ENCODE measurements around the gene GSTP1. TPM values are rescaled to one million over a fixed set of nuclear protein-coding genes. Genes with fewer than 3 reads are reported as not detected.
A peak's percentile ranks its signal among the peaks of the same experiment; 100 is the strongest.
"Not testable (repeated sequence)": the region's sequence is repeated elsewhere in the genome, so short reads cannot be mapped to it uniquely, and the experiment has no call there.

GSTP1 gene
- total and polyA plus RNA-seq, 9 of the 15 experiments (the other 6 are each of a cell fraction or from before 2014, with no cell fraction given), result 592 to 2,150 (median 1,204) TPM

DNA sequence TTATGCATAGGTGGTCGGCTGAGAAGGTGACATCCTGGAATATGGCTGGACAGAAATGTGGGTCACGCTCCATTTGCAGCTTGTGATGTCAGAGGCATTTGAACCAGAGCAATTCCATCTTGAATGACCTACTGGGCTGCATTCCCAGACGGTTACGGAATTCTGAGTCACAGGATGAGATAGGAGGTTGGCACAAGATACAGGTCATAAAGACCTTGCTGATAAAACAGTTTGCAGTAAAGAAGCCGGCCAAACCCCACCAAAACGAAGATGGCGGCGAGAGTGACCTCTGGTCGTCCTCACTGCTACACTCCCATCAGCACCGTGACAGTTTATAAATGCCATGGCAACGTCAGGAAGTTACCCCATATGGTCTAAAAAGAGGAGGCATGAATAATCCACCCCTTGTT lies 19.9 kb upstream of the GSTP1 start:
- POLR2A ChIA-PET, result interaction anchor here (0.6 to 1.2 kb wide), 6 partner anchors 13 to 146 kb away, joined by 3 to 5 read pairs (median 4); no protein-coding TSS in a partner anchor
- TF ChIP-seq IFI16 (CRISPR knock-in tag; IDR thresholded peaks at IDR 0.05) (peak; percentile 83), MECOM (CRISPR knock-in tag; IDR thresholded peaks at IDR 0.05) (peak; percentile 95), NR2C1 (IDR thresholded peaks at IDR 0.05) (0 out of 2 replicates have a peak, but pooled peaks have one; percentile 21), NR2C1 (tag; IDR thresholded peaks at IDR 0.05) (peak; percentile 95), ZNF311 (CRISPR knock-in tag; IDR thresholded peaks at IDR 0.05) (peak; percentile 93), ETV1 (tag; conservative IDR thresholded peaks at IDR 0.05; ENCODE audit: low read depth) (peak; percentile 79), LEF1 (IDR thresholded peaks at IDR 0.05) (0 out of 2 replicates have a peak, but pooled peaks have one; percentile 8), ZNF134 (CRISPR knock-in tag; conservative IDR thresholded peaks at IDR 0.05) (peak; percentile 63), MYC (CRISPR knock-in tag; IDR thresholded peaks at IDR 0.05; ENCODE audit: borderline replicate concordance, low read depth) (peak; percentile 87; the same call in 1 of the 2 replicates)
- TF ChIP-seq, protein P1, sequence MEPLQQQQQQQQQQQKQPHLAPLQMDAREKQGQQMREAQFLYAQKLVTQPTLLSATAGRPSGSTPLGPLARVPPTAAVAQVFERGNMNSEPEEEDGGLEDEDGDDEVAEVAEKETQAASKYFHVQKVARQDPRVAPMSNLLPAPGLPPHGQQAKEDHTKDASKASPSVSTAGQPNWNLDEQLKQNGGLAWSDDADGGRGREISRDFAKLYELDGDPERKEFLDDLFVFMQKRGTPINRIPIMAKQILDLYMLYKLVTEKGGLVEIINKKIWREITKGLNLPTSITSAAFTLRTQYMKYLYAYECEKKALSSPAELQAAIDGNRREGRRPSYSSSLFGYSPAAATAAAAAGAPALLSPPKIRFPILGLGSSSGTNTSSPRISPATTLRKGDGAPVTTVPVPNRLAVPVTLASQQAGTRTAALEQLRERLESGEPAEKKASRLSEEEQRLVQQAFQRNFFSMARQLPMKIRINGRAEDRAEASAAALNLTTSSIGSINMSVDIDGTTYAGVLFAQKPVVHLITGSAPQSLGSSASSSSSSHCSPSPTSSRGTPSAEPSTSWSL (CRISPR knock-in tag; IDR thresholded peaks at IDR 0.05; ENCODE audit: borderline replicate concordance), result peak; percentile 86
- TF ChIP-seq, protein P2, sequence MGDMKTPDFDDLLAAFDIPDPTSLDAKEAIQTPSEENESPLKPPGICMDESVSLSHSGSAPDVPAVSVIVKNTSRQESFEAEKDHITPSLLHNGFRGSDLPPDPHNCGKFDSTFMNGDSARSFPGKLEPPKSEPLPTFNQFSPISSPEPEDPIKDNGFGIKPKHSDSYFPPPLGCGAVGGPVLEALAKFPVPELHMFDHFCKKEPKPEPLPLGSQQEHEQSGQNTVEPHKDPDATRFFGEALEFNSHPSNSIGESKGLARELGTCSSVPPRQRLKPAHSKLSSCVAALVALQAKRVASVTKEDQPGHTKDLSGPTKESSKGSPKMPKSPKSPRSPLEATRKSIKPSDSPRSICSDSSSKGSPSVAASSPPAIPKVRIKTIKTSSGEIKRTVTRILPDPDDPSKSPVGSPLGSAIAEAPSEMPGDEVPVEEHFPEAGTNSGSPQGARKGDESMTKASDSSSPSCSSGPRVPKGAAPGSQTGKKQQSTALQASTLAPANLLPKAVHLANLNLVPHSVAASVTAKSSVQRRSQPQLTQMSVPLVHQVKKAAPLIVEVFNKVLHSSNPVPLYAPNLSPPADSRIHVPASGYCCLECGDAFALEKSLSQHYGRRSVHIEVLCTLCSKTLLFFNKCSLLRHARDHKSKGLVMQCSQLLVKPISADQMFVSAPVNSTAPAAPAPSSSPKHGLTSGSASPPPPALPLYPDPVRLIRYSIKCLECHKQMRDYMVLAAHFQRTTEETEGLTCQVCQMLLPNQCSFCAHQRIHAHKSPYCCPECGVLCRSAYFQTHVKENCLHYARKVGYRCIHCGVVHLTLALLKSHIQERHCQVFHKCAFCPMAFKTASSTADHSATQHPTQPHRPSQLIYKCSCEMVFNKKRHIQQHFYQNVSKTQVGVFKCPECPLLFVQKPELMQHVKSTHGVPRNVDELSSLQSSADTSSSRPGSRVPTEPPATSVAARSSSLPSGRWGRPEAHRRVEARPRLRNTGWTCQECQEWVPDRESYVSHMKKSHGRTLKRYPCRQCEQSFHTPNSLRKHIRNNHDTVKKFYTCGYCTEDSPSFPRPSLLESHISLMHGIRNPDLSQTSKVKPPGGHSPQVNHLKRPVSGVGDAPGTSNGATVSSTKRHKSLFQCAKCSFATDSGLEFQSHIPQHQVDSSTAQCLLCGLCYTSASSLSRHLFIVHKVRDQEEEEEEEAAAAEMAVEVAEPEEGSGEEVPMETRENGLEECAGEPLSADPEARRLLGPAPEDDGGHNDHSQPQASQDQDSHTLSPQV (IDR thresholded peaks at IDR 0.05), result peak; percentile 99
- TF ChIP-seq, protein P3, sequence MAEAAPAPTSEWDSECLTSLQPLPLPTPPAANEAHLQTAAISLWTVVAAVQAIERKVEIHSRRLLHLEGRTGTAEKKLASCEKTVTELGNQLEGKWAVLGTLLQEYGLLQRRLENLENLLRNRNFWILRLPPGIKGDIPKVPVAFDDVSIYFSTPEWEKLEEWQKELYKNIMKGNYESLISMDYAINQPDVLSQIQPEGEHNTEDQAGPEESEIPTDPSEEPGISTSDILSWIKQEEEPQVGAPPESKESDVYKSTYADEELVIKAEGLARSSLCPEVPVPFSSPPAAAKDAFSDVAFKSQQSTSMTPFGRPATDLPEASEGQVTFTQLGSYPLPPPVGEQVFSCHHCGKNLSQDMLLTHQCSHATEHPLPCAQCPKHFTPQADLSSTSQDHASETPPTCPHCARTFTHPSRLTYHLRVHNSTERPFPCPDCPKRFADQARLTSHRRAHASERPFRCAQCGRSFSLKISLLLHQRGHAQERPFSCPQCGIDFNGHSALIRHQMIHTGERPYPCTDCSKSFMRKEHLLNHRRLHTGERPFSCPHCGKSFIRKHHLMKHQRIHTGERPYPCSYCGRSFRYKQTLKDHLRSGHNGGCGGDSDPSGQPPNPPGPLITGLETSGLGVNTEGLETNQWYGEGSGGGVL (CRISPR knock-in tag; IDR thresholded peaks at IDR 0.05), result peak; percentile 81
- TF ChIP-seq, protein P4, sequence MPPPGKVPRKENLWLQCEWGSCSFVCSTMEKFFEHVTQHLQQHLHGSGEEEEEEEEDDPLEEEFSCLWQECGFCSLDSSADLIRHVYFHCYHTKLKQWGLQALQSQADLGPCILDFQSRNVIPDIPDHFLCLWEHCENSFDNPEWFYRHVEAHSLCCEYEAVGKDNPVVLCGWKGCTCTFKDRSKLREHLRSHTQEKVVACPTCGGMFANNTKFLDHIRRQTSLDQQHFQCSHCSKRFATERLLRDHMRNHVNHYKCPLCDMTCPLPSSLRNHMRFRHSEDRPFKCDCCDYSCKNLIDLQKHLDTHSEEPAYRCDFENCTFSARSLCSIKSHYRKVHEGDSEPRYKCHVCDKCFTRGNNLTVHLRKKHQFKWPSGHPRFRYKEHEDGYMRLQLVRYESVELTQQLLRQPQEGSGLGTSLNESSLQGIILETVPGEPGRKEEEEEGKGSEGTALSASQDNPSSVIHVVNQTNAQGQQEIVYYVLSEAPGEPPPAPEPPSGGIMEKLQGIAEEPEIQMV (tag; conservative IDR thresholded peaks at IDR 0.05; ENCODE audit: low read depth), result peak; percentile 92
- not testable (repeated sequence) for TF ChIP-seq MYC (IDR thresholded peaks at IDR 0.05; ENCODE audit: low read depth, low read length)

More for the DNA sequence above, 19.9 kb upstream of the GSTP1 start:
- CTCF ChIA-PET (ENCODE audit: low intra/inter-chr PET ratio); ATAC-seq; in situ Hi-C loops (cut with MboI); H3K9me3 ChIP-seq (replicated peaks; ENCODE audit: control insufficient read depth, insufficient read depth, low read depth, low read length); H3K36me3 ChIP-seq (ENCODE audit: control insufficient read depth, insufficient read depth, low read length); intact Hi-C loops (cut with micrococcal nuclease); BruUV-seq (replicated peaks); H3K9ac ChIP-seq (ENCODE audit: insufficient read depth in 1 of 2, low read depth in 2 of 2, low read length in 2 of 2); H3K79me2 ChIP-seq (ENCODE audit: control insufficient read depth, insufficient read depth, low read length); H3K27ac ChIP-seq (ENCODE audit: extremely low read depth, low read depth, low read length); H4K20me1 ChIP-seq (replicated peaks; ENCODE audit: control insufficient read depth, insufficient read depth, low read length); H3K9me1 ChIP-seq (ENCODE audit: control insufficient read depth, insufficient read depth, low read length); FAIRE-seq; H3K27me3 ChIP-seq (ENCODE audit: control insufficient read depth in 2 of 2, insufficient read depth in 2 of 2, low read length in 2 of 2); H3K4me3 ChIP-seq: not testable (repeated sequence)
- Histone ChIP-seq H3K4me1 (replicated peaks in 1 of 2; ENCODE audit: control insufficient read depth in 2 of 2, insufficient read depth in 2 of 2, low read length in 2 of 2) (peaks cover 7 to 15% of the 10 kb centered on the region in 2 experiments; a peak in 3 of 5 replicates), H3K4me2 (ENCODE audit: insufficient read depth, low read length) (peak overlapping the region; percentile 13; the same call in 1 of the 2 replicates), H2AFZ (ENCODE audit: low read depth, low read length) (peak overlapping the region; percentile 87)
- DNase-seq (ENCODE audit: extremely low read depth in 1 of 4, low spot score in 3 of 4), result peak in 1 of 4 experiments; percentile 56
- whole genome bisulfite sequencing (ENCODE audit: insufficient coverage, low coverage, missing lambda C conversion rate), result 7% methylated on average over 11 of the region's 11 CpGs
